ENCODE data around the gene PSKH1.

PSKH1 gene

DNA sequence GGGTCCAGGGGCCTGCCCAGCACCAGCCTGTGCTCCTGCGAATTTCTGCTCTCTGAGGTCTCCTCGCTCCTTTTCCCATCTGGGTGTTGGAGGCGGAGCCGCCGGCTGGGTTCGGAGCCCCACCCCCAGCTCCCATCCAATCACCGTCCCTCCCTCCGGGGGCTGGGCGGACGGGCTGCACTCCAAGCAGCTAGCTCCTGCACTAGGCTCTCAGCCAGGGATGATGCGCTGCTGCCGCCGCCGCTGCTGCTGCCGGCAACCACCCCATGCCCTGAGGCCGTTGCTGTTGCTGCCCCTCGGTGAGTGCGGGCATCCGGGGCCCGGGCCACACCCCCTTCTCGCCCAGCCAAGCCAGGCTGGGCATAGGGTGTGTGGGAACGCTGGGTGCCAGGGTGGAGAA is 8.4 kb upstream of the PSKH1 start, which contains the start of gene NRN1L (continued):
- TF ChIP-seq, protein P1, sequence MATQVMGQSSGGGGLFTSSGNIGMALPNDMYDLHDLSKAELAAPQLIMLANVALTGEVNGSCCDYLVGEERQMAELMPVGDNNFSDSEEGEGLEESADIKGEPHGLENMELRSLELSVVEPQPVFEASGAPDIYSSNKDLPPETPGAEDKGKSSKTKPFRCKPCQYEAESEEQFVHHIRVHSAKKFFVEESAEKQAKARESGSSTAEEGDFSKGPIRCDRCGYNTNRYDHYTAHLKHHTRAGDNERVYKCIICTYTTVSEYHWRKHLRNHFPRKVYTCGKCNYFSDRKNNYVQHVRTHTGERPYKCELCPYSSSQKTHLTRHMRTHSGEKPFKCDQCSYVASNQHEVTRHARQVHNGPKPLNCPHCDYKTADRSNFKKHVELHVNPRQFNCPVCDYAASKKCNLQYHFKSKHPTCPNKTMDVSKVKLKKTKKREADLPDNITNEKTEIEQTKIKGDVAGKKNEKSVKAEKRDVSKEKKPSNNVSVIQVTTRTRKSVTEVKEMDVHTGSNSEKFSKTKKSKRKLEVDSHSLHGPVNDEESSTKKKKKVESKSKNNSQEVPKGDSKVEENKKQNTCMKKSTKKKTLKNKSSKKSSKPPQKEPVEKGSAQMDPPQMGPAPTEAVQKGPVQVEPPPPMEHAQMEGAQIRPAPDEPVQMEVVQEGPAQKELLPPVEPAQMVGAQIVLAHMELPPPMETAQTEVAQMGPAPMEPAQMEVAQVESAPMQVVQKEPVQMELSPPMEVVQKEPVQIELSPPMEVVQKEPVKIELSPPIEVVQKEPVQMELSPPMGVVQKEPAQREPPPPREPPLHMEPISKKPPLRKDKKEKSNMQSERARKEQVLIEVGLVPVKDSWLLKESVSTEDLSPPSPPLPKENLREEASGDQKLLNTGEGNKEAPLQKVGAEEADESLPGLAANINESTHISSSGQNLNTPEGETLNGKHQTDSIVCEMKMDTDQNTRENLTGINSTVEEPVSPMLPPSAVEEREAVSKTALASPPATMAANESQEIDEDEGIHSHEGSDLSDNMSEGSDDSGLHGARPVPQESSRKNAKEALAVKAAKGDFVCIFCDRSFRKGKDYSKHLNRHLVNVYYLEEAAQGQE (tag by site-specific recombination; IDR thresholded peaks at IDR 0.05): no peak
- TF ChIP-seq ZNF558 (tag by site-specific recombination; IDR thresholded peaks at IDR 0.05) (no peak), ZNF16 (tag by site-specific recombination; IDR thresholded peaks at IDR 0.05; ENCODE audit: low read depth) (no peak), FEZF1 (tag by site-specific recombination; IDR thresholded peaks at IDR 0.05) (no peak), ZNF10 (tag by site-specific recombination; IDR thresholded peaks at IDR 0.05) (peak; percentile 83)

DNA sequence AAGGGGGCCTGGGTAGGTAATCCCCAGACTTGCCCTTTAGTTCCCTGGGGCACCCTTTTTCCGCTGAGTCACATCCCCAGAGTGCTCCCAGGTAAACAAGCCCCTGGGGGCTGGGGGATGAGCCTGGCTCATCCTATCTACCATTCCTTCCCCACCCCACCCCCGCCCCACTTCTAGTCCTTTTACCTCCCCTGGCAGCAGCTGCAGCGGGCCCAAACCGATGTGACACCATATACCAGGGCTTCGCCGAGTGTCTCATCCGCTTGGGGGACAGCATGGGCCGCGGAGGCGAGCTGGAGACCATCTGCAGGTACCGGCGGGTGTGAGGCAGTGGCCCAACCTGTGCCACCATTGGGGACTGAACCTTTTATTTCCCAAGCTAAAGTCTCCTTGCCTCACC is 7.5 kb upstream of the PSKH1 start:
- CTCF ChIA-PET: interaction anchor here (0.6 to 3.3 kb wide), 8 partner anchors 36 to 70 kb away, joined by 3 to 17 read pairs (median 4); partner anchors contain the start of gene PSMB10

DNA sequence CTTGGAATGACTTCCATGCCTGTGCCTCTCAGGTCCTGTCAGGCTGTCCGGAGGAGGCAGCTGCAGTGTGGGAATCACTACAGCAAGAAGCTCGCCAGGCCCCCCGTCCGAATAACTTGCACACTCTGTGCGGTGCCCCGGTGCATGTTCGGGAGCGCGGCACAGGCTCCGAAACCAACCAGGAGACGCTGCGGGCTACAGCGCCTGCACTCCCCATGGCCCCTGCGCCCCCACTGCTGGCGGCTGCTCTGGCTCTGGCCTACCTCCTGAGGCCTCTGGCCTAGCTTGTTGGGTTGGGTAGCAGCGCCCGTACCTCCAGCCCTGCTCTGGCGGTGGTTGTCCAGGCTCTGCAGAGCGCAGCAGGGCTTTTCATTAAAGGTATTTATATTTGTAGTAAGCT is 7.1 kb upstream of the PSKH1 start:
- TF ChIP-seq ZNF626 (tag by site-specific recombination; IDR thresholded peaks at IDR 0.05) (no peak), ZNF596 (tag by site-specific recombination; IDR thresholded peaks at IDR 0.05) (no peak), OVOL3 (tag by site-specific recombination; IDR thresholded peaks at IDR 0.05) (no peak), ZSCAN4 (tag by site-specific recombination; IDR thresholded peaks at IDR 0.05) (no peak), ZNF114 (tag by site-specific recombination; IDR thresholded peaks at IDR 0.05) (no peak), ZBTB1 (tag by site-specific recombination; IDR thresholded peaks at IDR 0.05) (no peak), ZNF112 (tag by site-specific recombination; IDR thresholded peaks at IDR 0.05) (no peak), ZFP41 (tag by site-specific recombination; IDR thresholded peaks at IDR 0.05; ENCODE audit: borderline replicate concordance) (no peak), ZNF239 (tag by site-specific recombination; IDR thresholded peaks at IDR 0.05) (no peak), EGR2 (tag by site-specific recombination; IDR thresholded peaks at IDR 0.05; ENCODE audit: low read depth) (no peak), GLI2 (tag by site-specific recombination; IDR thresholded peaks at IDR 0.05; ENCODE audit: borderline replicate concordance, low read depth) (no peak)
- TF ChIP-seq, protein P2, sequence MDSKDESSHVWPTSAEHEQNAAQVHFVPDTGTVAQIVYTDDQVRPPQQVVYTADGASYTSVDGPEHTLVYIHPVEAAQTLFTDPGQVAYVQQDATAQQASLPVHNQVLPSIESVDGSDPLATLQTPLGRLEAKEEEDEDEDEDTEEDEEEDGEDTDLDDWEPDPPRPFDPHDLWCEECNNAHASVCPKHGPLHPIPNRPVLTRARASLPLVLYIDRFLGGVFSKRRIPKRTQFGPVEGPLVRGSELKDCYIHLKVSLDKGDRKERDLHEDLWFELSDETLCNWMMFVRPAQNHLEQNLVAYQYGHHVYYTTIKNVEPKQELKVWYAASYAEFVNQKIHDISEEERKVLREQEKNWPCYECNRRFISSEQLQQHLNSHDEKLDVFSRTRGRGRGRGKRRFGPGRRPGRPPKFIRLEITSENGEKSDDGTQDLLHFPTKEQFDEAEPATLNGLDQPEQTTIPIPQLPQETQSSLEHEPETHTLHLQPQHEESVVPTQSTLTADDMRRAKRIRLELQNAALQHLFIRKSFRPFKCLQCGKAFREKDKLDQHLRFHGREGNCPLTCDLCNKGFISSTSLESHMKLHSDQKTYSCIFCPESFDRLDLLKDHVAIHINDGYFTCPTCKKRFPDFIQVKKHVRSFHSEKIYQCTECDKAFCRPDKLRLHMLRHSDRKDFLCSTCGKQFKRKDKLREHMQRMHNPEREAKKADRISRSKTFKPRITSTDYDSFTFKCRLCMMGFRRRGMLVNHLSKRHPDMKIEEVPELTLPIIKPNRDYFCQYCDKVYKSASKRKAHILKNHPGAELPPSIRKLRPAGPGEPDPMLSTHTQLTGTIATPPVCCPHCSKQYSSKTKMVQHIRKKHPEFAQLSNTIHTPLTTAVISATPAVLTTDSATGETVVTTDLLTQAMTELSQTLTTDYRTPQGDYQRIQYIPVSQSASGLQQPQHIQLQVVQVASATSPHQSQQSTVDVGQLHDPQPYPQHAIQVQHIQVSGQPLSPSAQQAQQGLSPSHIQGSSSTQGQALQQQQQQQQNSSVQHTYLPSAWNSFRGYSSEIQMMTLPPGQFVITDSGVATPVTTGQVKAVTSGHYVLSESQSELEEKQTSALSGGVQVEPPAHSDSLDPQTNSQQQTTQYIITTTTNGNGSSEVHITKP (tag by site-specific recombination; IDR thresholded peaks at IDR 0.05): no peak
- CTCF ChIA-PET: interaction anchor here (0.6 to 1.4 kb wide), 7 partner anchors 11 to 70 kb away, joined by 3 to 5 read pairs (median 3); no protein-coding TSS in a partner anchor
- POLR2A ChIA-PET: interaction anchor here (0.6 to 1.4 kb wide), 4 partner anchors 13 to 642 kb away, joined by 3 to 4 read pairs (median 4); no protein-coding TSS in a partner anchor

More for the DNA sequence above, 7.5 kb upstream of the PSKH1 start:
- no peak overlapping the region for H3K4me3 ChIP-seq (ENCODE audit: low read depth, low read length)
- H3K27ac ChIP-seq (ENCODE audit: extremely low read depth, low read depth, low read length): no peak overlapping the region
- POLR2A ChIA-PET: interaction anchor here (0.6 to 1.3 kb wide), 4 partner anchors 13 to 642 kb away, joined by 3 to 4 read pairs (median 3); no protein-coding TSS in a partner anchor
- peaks cover 3% of the 10 kb centered on the region; the same call in 1 of the 2 replicates for H3K4me1 ChIP-seq (ENCODE audit: control insufficient read depth, insufficient read depth, low read length)
- peaks cover 0 to 51% of the 10 kb centered on the region in 2 experiments; a peak in 1 of 3 replicates for H3K36me3 ChIP-seq (ENCODE audit: control insufficient read depth in 2 of 2, insufficient read depth in 1 of 2, low read length in 2 of 2)
- TF ChIP-seq ZNF239 (tag by site-specific recombination; IDR thresholded peaks at IDR 0.05) (no peak), ZBTB21 (tag by site-specific recombination; IDR thresholded peaks at IDR 0.05) (no peak), ZFP37 (tag by site-specific recombination; IDR thresholded peaks at IDR 0.05) (no peak), SALL2 (tag by site-specific recombination; IDR thresholded peaks at IDR 0.05; ENCODE audit: borderline replicate concordance) (no peak), ZNF416 (tag by site-specific recombination; IDR thresholded peaks at IDR 0.05) (no peak)
- no peaks in the 10 kb centered on the region for H3K9me3 ChIP-seq (ENCODE audit: control insufficient read depth, insufficient read depth, low read depth, low read length)

More for the DNA sequence above, 7.1 kb upstream of the PSKH1 start:
- Histone ChIP-seq H3K4me1 (ENCODE audit: control insufficient read depth, insufficient read depth, low read length) (peaks cover 3% of the 10 kb centered on the region; the same call in 1 of the 2 replicates), H3K4me3 (ENCODE audit: low read depth, low read length) (no peak overlapping the region), H3K36me3 (ENCODE audit: control insufficient read depth in 2 of 2, insufficient read depth in 1 of 2, low read length in 2 of 2) (peaks cover 0 to 47% of the 10 kb centered on the region in 2 experiments; a peak in 1 of 3 replicates), H3K27ac (ENCODE audit: extremely low read depth, low read depth, low read length) (no peak overlapping the region), H3K9me3 (ENCODE audit: control insufficient read depth, insufficient read depth, low read depth, low read length) (no peaks in the 10 kb centered on the region)
